GM12872 (cell line): ENCODE results near the gene MDH1.

Source experiments
- TF ChIP-seq, protein P1 (sequence below): IDR thresholded peaks from 3 replicates; pipeline ENCODE4 v1.5.1; 2011; ENCODE audit warnings: low read depth, mild to moderate bottlenecking, low read length, moderate library complexity; ENCODE audit not compliant: insufficient read depth

MDH1 gene

DNA sequence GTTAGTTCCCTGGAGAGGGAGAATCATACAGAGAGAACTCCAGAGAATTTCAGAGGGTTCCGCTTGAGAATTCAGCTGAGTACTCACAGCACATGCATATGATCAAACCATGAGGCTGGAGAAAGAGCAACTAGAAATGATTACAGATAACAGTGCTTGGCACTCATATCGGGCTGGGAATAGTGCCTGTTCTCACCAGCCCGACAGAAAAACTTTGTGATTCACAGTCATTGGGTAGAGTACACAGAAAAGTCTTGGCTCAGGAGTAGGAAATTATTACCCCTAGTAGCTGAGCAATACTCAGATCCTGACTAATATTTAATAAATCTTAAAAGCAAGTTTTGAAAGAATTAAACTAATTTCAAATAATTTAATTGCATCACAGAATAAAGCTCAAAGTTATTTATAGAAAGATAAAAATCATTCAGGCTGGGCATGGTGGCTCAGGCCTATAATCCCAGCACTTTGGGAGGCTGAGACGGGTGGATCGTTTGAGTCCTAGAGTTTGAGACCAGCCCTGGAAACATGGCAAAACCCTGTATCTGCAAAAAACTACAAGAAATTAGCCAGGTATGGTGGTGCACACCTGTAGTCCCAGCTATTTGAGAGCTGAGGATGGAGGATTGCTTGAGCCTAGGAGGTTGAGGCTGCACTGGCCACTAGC, 7.3 kb upstream of the MDH1 start:
- TF ChIP-seq, protein P1, sequence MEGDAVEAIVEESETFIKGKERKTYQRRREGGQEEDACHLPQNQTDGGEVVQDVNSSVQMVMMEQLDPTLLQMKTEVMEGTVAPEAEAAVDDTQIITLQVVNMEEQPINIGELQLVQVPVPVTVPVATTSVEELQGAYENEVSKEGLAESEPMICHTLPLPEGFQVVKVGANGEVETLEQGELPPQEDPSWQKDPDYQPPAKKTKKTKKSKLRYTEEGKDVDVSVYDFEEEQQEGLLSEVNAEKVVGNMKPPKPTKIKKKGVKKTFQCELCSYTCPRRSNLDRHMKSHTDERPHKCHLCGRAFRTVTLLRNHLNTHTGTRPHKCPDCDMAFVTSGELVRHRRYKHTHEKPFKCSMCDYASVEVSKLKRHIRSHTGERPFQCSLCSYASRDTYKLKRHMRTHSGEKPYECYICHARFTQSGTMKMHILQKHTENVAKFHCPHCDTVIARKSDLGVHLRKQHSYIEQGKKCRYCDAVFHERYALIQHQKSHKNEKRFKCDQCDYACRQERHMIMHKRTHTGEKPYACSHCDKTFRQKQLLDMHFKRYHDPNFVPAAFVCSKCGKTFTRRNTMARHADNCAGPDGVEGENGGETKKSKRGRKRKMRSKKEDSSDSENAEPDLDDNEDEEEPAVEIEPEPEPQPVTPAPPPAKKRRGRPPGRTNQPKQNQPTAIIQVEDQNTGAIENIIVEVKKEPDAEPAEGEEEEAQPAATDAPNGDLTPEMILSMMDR, result no peak

GRCh38 chr2:63582873-63583272, 5.9 kb upstream of the MDH1 start:
- TF ChIP-seq, protein P1, result no peak

DNA sequence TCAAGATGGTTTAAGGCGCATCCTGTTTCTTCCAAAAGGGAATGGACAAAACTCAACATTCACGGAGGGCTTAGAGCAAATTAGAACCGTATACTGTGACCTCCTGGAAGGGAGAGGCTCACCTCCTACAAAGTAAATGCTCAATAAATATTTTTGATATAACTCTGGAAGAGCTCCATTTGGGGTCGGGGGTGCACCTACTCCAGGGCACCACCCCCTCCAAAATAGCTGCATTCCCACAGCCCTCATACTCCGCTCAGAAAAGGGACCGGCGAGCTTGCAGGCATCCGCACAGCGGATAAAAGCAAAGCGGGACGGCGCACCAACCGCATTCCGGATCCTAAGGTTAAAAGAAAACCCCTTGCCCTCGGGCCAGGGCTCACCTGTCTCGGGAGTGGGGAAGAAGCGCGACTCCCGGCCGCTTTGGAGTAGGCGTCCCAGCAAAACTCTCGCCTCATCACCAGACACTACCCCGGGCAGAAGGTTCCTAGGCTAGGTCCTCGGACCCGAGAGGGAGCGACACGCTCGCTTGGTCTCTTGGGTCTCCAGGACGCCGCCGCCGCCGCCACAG, 864 bp upstream of the MDH1 start:
- TF ChIP-seq, protein P1, result no peak

DNA sequence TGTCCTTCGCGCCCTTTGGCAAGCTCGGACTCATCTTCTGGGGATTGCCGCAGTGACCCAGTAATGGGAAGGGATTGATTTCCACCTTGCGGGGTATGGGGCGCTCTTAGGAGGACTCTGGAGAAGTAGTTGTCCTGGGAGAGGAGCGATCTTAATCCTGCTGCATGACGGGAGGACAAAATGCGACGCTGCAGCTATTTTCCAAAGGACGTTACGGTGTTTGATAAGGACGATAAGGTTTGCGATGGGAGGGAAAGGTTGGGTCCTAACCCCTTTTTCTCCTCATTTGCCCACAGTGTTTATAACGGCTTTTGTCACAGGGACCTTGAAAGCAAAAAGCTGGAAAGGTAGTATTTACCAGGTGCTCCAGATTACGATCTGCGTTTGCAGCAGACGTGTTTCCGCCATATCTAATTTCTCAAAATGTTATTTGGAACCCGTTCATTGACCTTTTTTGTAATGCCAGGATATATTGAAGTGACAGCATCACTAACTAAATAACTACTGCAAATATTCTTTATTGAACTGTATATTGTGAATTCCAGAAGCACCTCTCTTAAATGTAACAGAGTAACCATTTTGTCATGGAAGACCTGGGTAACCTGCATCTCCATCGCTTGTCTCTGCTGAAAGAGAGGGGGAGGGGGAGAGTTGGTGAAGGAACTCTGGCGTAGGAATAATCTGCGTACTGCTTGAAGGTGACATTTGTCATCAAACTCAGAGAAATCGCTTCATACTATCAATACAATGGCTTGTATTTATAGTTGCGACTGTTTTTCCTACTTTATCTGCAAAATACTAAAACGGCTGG, 590 bp downstream of the MDH1 start:
- TF ChIP-seq, protein P1, result no peak

- TF ChIP-seq, protein P1, result no peak
Measured at GRCh38 chr2:63590626-63591408, 2.1 kb downstream of the MDH1 start.

GRCh38 chr2:63591566-63592175, 2.9 kb downstream of the MDH1 start:
- TF ChIP-seq, protein P1, result no peak
